Mucosa of descending colon (tissue), 3 donors: ENCODE measurements around the gene HIVEP2. TPM values are rescaled to one million over a fixed set of nuclear protein-coding genes. Genes with fewer than 3 reads are reported as not detected.
"Not testable (repeated sequence)": the region's sequence is repeated elsewhere in the genome, so short reads cannot be mapped to it uniquely, and the experiment has no call there.

ENCODE experiments used
- ATAC-seq: fragments of 200-7000 bp; cut with Tn5 transposase; one replicate; pipeline ENCODE4 v1.9.1; 2020; ENCODE audit warnings: mild to moderate bottlenecking, moderate library complexity
- DNase-seq, 3 donors: peaks; one replicate each; pipeline ENCODE4 v3.0.0-alpha.2; 2020
- H3K36me3 ChIP-seq: fragments of 200-600 bp; one replicate; pipeline ENCODE4 v1.8.0; 2021; ENCODE audit warnings: low read depth, mild to moderate bottlenecking
- H3K4me1 ChIP-seq: fragments of 200-600 bp; one replicate; pipeline ENCODE4 v1.8.0; 2021; ENCODE audit warnings: low read depth, mild to moderate bottlenecking
- H3K4me3 ChIP-seq: fragments of 200-600 bp; one replicate; pipeline ENCODE4 v1.8.0; 2021; ENCODE audit warnings: mild to moderate bottlenecking
- H3K9me3 ChIP-seq: fragments of 200-600 bp; one replicate; pipeline ENCODE4 v1.8.0; 2021; ENCODE audit warnings: mild to moderate bottlenecking
- CTCF ChIP-seq: fragments of 200-600 bp; IDR thresholded peaks from one replicate; pipeline ENCODE4 v1.8.0; 2022; ENCODE audit warnings: antibody characterized with exemption, mild to moderate bottlenecking
- intact Hi-C, 2 donors: fragments of 100-400 bp; cut with DNase I in 1 of 2; cut with micrococcal nuclease in 1 of 2; formaldehyde crosslinking; loops; one replicate each; pipeline versions ENCODE4 v1.11.0 to v1.11.1; 2022; cut with DNase I, micrococcal nuclease
- total RNA-seq, 3 donors: library from RNA; stranded (reverse); fragmentation: NEBNext Ultra II Directional in 2 of 3; extraction: Animal tissue kit (Norgen Biotek cat#: 25700) in 2 of 3; gene quantifications; one replicate each; pipeline versions ENCODE4 v1.2.1 to v1.2.4, GENCODE V29; 2021 to 2023
- donor health status: DM: no; HTN: no; CAD: no; lungs with moderate emphysema.
- donor health status: DM: no; HTN: no; CAD: no.
- donor health status: DM: no; HTN: yes; CAD: no.

HIVEP2 gene
- total RNA-seq, 3 donors from 2014 or later, result 7.8 to 17.7 (median 11.3) TPM

DNA sequence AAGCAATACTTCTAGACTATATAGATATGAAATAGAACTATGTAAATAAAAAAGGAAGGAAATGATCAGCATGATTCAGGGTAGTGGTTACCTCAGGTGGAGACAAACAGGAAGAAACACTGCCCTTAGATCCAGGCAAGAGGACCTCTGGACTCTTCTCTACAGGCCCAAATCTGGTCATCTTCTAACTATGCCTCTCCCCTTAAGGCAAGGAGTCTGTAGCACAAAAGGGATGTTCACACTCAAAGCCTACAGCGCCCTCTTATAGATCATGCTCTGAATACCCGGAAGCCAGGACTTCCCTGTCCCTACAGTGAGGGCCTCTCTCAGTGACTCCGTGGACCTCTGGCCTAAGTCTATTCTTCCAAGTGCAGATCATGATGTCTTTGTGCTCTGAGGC, 30.4 kb upstream of the HIVEP2 start:
- intact Hi-C loops, result no loop called here
- no peak for TF ChIP-seq CTCF
- ATAC-seq, result peak; percentile 34
- no peaks in the 10 kb centered on the region for H3K9me3 ChIP-seq
- no peak overlapping the region for H3K4me3 ChIP-seq
- DNase-seq, result no peak
- no peaks in the 10 kb centered on the region for H3K36me3 ChIP-seq
- no peaks in the 10 kb centered on the region for H3K4me1 ChIP-seq

DNA sequence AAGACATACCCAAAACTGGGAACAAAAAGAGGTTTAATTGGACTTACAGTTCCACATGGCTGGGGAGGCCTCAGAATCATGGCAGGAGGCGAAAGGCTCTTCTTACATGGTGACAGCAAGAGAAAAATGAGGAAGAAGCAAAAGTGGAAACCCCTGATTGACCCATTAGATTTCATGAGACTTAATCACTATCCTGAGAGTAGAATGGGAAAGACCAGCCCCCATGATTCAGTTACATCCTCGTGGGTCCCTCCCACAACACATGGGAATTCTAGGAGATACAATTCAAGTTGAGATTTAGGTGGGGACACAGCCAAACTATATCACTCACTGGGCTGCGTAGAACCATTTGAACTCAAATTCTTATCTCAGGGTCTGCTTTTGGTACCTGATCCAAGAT, 26.0 kb upstream of the HIVEP2 start:
- intact Hi-C loops, ATAC-seq: not testable (repeated sequence)

DNA sequence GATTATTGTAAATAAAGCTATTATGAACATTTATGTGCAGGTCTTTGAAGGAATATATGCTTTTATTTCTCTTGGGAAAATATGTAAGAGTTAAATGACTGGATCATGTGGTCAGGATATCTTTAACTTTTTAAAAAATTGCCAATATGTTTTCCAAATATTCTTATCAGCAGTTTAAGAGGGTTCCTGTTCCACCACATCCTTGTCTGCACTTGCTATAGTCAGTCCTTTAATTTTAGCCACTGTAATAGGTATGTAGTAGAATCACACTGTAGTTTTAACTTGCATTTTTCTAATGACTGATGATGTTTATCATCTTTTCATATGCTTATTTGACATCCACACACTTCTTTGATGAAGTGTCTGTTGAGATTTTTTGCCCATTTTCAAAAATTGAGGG, 23.6 kb upstream of the HIVEP2 start:
- ATAC-seq, result no peak
- intact Hi-C loops, result no loop called here

More for the DNA sequence above, 26.0 kb upstream of the HIVEP2 start:
- H3K4me1 ChIP-seq, DNase-seq, H3K4me3 ChIP-seq, H3K36me3 ChIP-seq, H3K9me3 ChIP-seq: not testable (repeated sequence)

GRCh38 chr6:142966294-142966693, 21.3 kb upstream of the HIVEP2 start:
- Histone ChIP-seq H3K4me1 (no peaks in the 10 kb centered on the region), H3K4me3 (no peak overlapping the region), H3K36me3 (no peaks in the 10 kb centered on the region), H3K9me3 (no peaks in the 10 kb centered on the region)
- DNase-seq (no peak), ATAC-seq (no peak)
- intact Hi-C loops, result no loop called here
- no peak for TF ChIP-seq CTCF

More for the DNA sequence above, 23.6 kb upstream of the HIVEP2 start:
- no peak for TF ChIP-seq CTCF
- no peak overlapping the region for H3K4me3 ChIP-seq
- no peaks in the 10 kb centered on the region for H3K36me3 ChIP-seq
- H3K4me1 ChIP-seq, result no peaks in the 10 kb centered on the region
- no peaks in the 10 kb centered on the region for H3K9me3 ChIP-seq
- DNase-seq, result no peak

DNA sequence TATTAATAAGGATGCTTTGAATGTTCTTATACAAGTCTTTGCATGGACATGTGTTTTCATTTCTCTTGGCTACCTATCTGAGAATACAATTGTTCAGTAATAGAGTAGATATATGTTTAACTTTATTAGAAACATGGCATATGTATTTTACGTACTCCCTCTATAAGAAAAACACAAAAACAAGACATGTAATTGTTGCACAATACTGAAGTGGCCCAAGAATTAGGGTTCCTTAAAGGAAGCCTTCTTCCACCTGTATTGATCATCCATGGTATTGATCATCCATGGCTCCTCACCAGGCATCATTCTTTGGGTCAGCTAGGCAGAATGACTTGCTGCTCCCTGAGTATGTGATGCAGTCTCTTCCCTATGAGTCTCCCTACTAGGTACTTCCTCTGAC, 20.2 kb upstream of the HIVEP2 start:
- ATAC-seq, result no peak
- no peak for DNase-seq
- no peaks in the 10 kb centered on the region for H3K4me1 ChIP-seq
- no peak overlapping the region for H3K4me3 ChIP-seq
- no peaks in the 10 kb centered on the region for H3K36me3 ChIP-seq
- no peaks in the 10 kb centered on the region for H3K9me3 ChIP-seq
- TF ChIP-seq CTCF, result no peak
- intact Hi-C loops, result no loop called here

DNA sequence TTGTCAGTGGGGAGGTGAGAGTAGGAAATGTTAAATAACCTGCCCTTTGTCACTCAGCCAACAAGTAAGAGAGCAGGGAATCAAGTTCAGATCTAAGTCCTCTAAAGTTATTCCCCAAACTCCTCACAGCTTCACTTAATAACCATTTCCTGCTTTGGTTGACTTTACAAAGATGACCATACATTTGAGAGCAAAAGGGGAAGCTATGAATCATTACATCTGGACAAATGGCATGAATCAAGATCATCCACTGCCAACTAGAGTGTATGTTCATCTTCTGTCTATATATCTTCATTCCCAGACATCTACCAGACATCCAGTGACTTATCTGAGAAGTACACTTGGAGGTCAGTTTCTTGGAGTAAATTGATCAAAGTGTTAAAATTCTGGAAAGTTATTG, 15.1 kb upstream of the HIVEP2 start:
- Histone ChIP-seq H3K36me3 (no peaks in the 10 kb centered on the region), H3K9me3 (no peaks in the 10 kb centered on the region), H3K4me1 (no peaks in the 10 kb centered on the region), H3K4me3 (no peak overlapping the region)
- ATAC-seq (no peak), DNase-seq (no peak)
- no peak for TF ChIP-seq CTCF
- intact Hi-C loops, result no loop called here
